DMS153 (cell line): ENCODE measurements around the gene DLAT.
"Not testable (repeated sequence)": the region's sequence is repeated elsewhere in the genome, so short reads cannot be mapped to it uniquely, and the experiment has no call there.

Source experiments
- DNase-seq: peaks from one replicate; lab custom pipeline; 2025; lab: John Stamatoyannopoulos, UW

Gene DLAT

GRCh38 chr11:112024773-112025678 is at the start of gene DLAT:
Gene DLAT (plus strand): TSS chr11:112025408. CDS start chr11:112025473, 65 bp downstream.
- DNase-seq, result peak; percentile 70

- DNase-seq, result no peak
Observed at GRCh38 chr11:111976119-111976766, 49.0 kb upstream of the DLAT start.

- DNase-seq, result no peak
Observed at GRCh38 chr11:111976767-111977145, 48.5 kb upstream of the DLAT start.

GRCh38 chr11:111977146-111978027 is 47.8 kb upstream of the DLAT start:
- peak; percentile 8 for DNase-seq

- no peak for DNase-seq
Observed at GRCh38 chr11:111978028-111978771, 47.0 kb upstream of the DLAT start.

- DNase-seq, result no peak
Observed at GRCh38 chr11:111980062-111980461, 45.1 kb upstream of the DLAT start.

GRCh38 chr11:111981270-111981669 is 43.9 kb upstream of the DLAT start:
- no peak for DNase-seq

GRCh38 chr11:111982019-111982464 is 43.2 kb upstream of the DLAT start:
- DNase-seq, result peak; percentile 55

GRCh38 chr11:111982541-111983186 is 42.5 kb upstream of the DLAT start:
- DNase-seq, result no peak

- DNase-seq, result peak; percentile 26
Observed at GRCh38 chr11:111983187-111983986, 41.8 kb upstream of the DLAT start.

- no peak for DNase-seq
Observed at GRCh38 chr11:111986589-111986988, 38.6 kb upstream of the DLAT start.

GRCh38 chr11:111990381-111990780 is 34.8 kb upstream of the DLAT start:
- DNase-seq, result no peak

GRCh38 chr11:111992206-111992855 is 32.9 kb upstream of the DLAT start:
- DNase-seq, result no peak

GRCh38 chr11:111996129-111996528 is 29.1 kb upstream of the DLAT start:
- DNase-seq, result no peak

GRCh38 chr11:111996669-111997068 is 28.5 kb upstream of the DLAT start:
- not testable (repeated sequence) for DNase-seq

- no peak for DNase-seq
Observed at GRCh38 chr11:111999111-111999510, 26.1 kb upstream of the DLAT start.

GRCh38 chr11:112000703-112001102 is 24.5 kb upstream of the DLAT start:
- no peak for DNase-seq

- no peak for DNase-seq
Observed at GRCh38 chr11:112002491-112003216, 22.6 kb upstream of the DLAT start.

- DNase-seq, result no peak
Observed at GRCh38 chr11:112004389-112004788, 20.8 kb upstream of the DLAT start.
